Liver (tissue), 9 donors: ENCODE results near the gene LRMDA. TPM values are rescaled to one million over a fixed set of nuclear protein-coding genes. Genes with fewer than 3 reads are reported as not detected.

ENCODE experiments used
- DNase-seq: peaks from one replicate; pipeline ENCODE4 v3.0.0-alpha.2; 2017; ENCODE audit warnings: low spot score
- H3K27ac ChIP-seq, 2 donors: one replicate each; pipeline ENCODE4 v1.7.0; 2013; ENCODE audit warnings: inconsistent platforms in 2 of 2, low read length in 2 of 2, control low read depth in 1 of 2, low read depth in 1 of 2, mild to moderate bottlenecking in 1 of 2
- H3K27me3 ChIP-seq, 4 donors: one replicate each; pipeline versions ENCODE4 v1.6.1 to v1.7.0; 2013; ENCODE audit warnings: low read length in 3 of 4, inconsistent platforms in 1 of 4, mild to moderate bottlenecking in 1 of 4, moderate library complexity in 1 of 4; ENCODE audit not compliant: control insufficient read depth in 4 of 4, insufficient read depth in 4 of 4
- H3K36me3 ChIP-seq, 4 donors: one replicate each; pipeline versions ENCODE4 v1.6.1 to v1.7.0; 2013; ENCODE audit warnings: low read length in 3 of 4, mild to moderate bottlenecking in 3 of 4, low read depth in 1 of 4, moderate library complexity in 1 of 4; ENCODE audit not compliant: control insufficient read depth in 4 of 4, insufficient read depth in 3 of 4
- H3K4me1 ChIP-seq, 4 donors: one replicate each; pipeline versions ENCODE4 v1.6.1 to v1.7.0; 2013; ENCODE audit warnings: low read length in 3 of 4, mild to moderate bottlenecking in 3 of 4, moderate library complexity in 1 of 4; ENCODE audit not compliant: control insufficient read depth in 4 of 4, insufficient read depth in 4 of 4
- H3K4me3 ChIP-seq, 3 donors: one replicate each; pipeline versions ENCODE4 v1.6.1 to v1.7.0; 2013; ENCODE audit warnings: low read length in 3 of 3, control low read depth in 1 of 3, low read depth in 1 of 3, mild to moderate bottlenecking in 1 of 3
- H3K9ac ChIP-seq, 2 donors: one replicate each; pipeline ENCODE4 v1.7.0; 2013; ENCODE audit warnings: low read length in 2 of 2, mild to moderate bottlenecking in 2 of 2, moderate library complexity in 2 of 2, control low read depth in 1 of 2, low read depth in 1 of 2
- H3K9me3 ChIP-seq, 4 donors: one replicate each; pipeline versions ENCODE4 v1.6.1 to v1.7.0; 2013; ENCODE audit warnings: low read length in 3 of 4; ENCODE audit not compliant: control insufficient read depth in 4 of 4
- ATF3 ChIP-seq: IDR thresholded peaks from 2 replicates; pipeline ENCODE4 v1.6.1; 2016; ENCODE audit warnings: antibody characterized with exemption
- CTCF ChIP-seq: fragments of 150-350 bp; IDR thresholded peaks from 2 replicates; pipeline ENCODE4 v1.5.1; 2017; ENCODE audit warnings: improper control_type of control experiment, low read depth, low read length; ENCODE audit not compliant: missing input control
- EGR1 ChIP-seq, 2 donors: IDR thresholded peaks; 2 replicates each; pipeline ENCODE4 v1.6.1; 2016 to 2018; ENCODE audit warnings: antibody characterized with exemption in 2 of 2, low read depth in 2 of 2
- FOXA1 ChIP-seq: IDR thresholded peaks from 2 replicates; pipeline ENCODE4 v1.6.1; 2016; ENCODE audit warnings: antibody characterized with exemption
- FOXA2 ChIP-seq: IDR thresholded peaks from 2 replicates; pipeline ENCODE4 v1.6.1; 2016; ENCODE audit warnings: antibody characterized with exemption
- GABPA ChIP-seq, 2 donors: IDR thresholded peaks in 1 of 2; conservative IDR thresholded peaks in 1 of 2; 2 replicates each; pipeline ENCODE4 v1.6.1; 2016; ENCODE audit warnings: antibody characterized with exemption in 2 of 2, mild to moderate bottlenecking in 1 of 2, moderate library complexity in 1 of 2
- HNF4A ChIP-seq, 2 donors: conservative IDR thresholded peaks; 2 replicates each; pipeline ENCODE4 v1.6.1; 2016; ENCODE audit warnings: antibody characterized with exemption in 2 of 2, mild to moderate bottlenecking in 2 of 2
- HNF4G ChIP-seq: IDR thresholded peaks from 2 replicates; pipeline ENCODE4 v1.6.1; 2016; ENCODE audit warnings: antibody characterized with exemption
- JUND ChIP-seq, 2 donors: IDR thresholded peaks; 2 replicates each; pipeline ENCODE4 v1.6.1; 2016; ENCODE audit warnings: antibody characterized with exemption in 2 of 2
- MAX ChIP-seq: IDR thresholded peaks from 2 replicates; pipeline ENCODE4 v1.6.1; 2016; ENCODE audit warnings: antibody characterized with exemption
- NR2F2 ChIP-seq: IDR thresholded peaks from 2 replicates; pipeline ENCODE4 v1.6.1; 2016; ENCODE audit warnings: antibody characterized with exemption
- RAD21 ChIP-seq, 2 donors: IDR thresholded peaks; 2 replicates each; pipeline ENCODE4 v1.6.1; 2016; ENCODE audit warnings: antibody characterized with exemption in 2 of 2, mild to moderate bottlenecking in 2 of 2
- REST ChIP-seq: IDR thresholded peaks from 2 replicates; pipeline ENCODE4 v1.6.1; 2016; ENCODE audit warnings: antibody characterized with exemption, mild to moderate bottlenecking
- RXRA ChIP-seq, 2 donors: IDR thresholded peaks; 2 replicates each; pipeline ENCODE4 v1.6.1; 2017 to 2018; ENCODE audit warnings: antibody characterized with exemption in 2 of 2, mild to moderate bottlenecking in 1 of 2
- SP1 ChIP-seq: IDR thresholded peaks from 2 replicates; pipeline ENCODE4 v1.6.1; 2018; ENCODE audit warnings: antibody characterized with exemption, mild to moderate bottlenecking
- TAF1 ChIP-seq: conservative IDR thresholded peaks from 2 replicates; pipeline ENCODE4 v1.6.1; 2016; ENCODE audit warnings: antibody characterized with exemption, mild to moderate bottlenecking
- YY1 ChIP-seq: IDR thresholded peaks from 2 replicates; pipeline ENCODE4 v1.6.1; 2016; ENCODE audit warnings: antibody characterized with exemption, mild to moderate bottlenecking
- WGBS: extraction: QIAGEN DNeasy Blood & Tissue Kit; methylation state at CpG from one replicate; pipeline ENCODE4 v1.1.7; 2013; 5-methylcytosine and 5-hydroxymethylcytosine counted together
- polyA plus RNA-seq, 2 donors: library from polyadenylated mRNA; stranded (reverse) in 1 of 2; unstranded in 1 of 2; fragments of 200-250 nt in 1 of 2; fragments of >200 nt in 1 of 2; fragmentation: Nextera tagmentation in 1 of 2; extraction: Ambion mirVana in 1 of 2; gene quantifications; one replicate each; pipeline versions ENCODE4 v1.2.1 to v1.2.3, GENCODE V29; 2013 to 2015
- total RNA-seq, 2 donors: library from RNA; depleted of rRNA; stranded (reverse); fragments of >200 nt; gene quantifications; one replicate each; pipeline ENCODE4 v1.2.3, GENCODE V29; 2014
- donor health status: healthy.
- donor health status: healthy.
- donor health status: healthy.
- donor health status: healthy.
- donor health status: healthy.

Gene LRMDA
- total and polyA plus RNA-seq, 4 donors, result 7.9 to 15.8 (median 11.3) TPM

- Histone ChIP-seq H3K9ac (peak overlapping the region in 1 of 2 donors; percentile 2), H3K9me3 (no peaks in the 10 kb centered on the region), H3K4me1 (peaks cover 5 to 39% (median 27%) of the 10 kb centered on the region in 4 donors), H3K36me3 (no peaks in the 10 kb centered on the region), H3K27me3 (no peaks in the 10 kb centered on the region), H3K4me3 (peak overlapping the region in 2 of 3 donors; percentile 68 to 72), H3K27ac (peak overlapping the region; percentile 80 to 81)
- 42% methylated on average over 5 of the region's 5 CpGs for WGBS
- TF ChIP-seq NR2F2 (no peak), GABPA (IDR thresholded peaks at IDR 0.05 in 1 of 2, conservative IDR thresholded peaks at IDR 0.05 in 1 of 2) (no peak)
- no peak for DNase-seq
Observed at GRCh38 chr10:75432176-75432575, 752 bp downstream of the LRMDA start.

- H3K36me3 ChIP-seq, result no peaks in the 10 kb centered on the region
- H3K27ac ChIP-seq, result no peak overlapping the region
- no peak for DNase-seq
- H3K27me3 ChIP-seq, result no peaks in the 10 kb centered on the region
- no peak for TF ChIP-seq TAF1
- no peak for TF ChIP-seq REST
- peak in 1 of 2 donors; percentile 9 for TF ChIP-seq RXRA (IDR thresholded peaks at IDR 0.05)
- no peak for TF ChIP-seq NR2F2
- TF ChIP-seq HNF4A (conservative IDR thresholded peaks at IDR 0.05), result peak in 1 of 2 donors; percentile 22
- TF ChIP-seq RAD21 (IDR thresholded peaks at IDR 0.05), result peak in 1 of 2 donors; percentile 7
- peaks cover 6 to 45% (median 33%) of the 10 kb centered on the region in 4 donors for H3K4me1 ChIP-seq
- 43% methylated on average over 5 of the region's 5 CpGs for WGBS
- H3K9me3 ChIP-seq, result no peaks in the 10 kb centered on the region
- peak overlapping the region in 1 of 2 donors; percentile 17 for H3K9ac ChIP-seq
- H3K4me3 ChIP-seq, result peak overlapping the region in 2 of 3 donors; percentile 4 to 25
Observed at GRCh38 chr10:75432763-75433162, 1.3 kb downstream of the LRMDA start.

GRCh38 chr10:75433216-75433615 lies 1.8 kb downstream of the LRMDA start:
- Histone ChIP-seq H3K9me3 (no peaks in the 10 kb centered on the region), H3K36me3 (no peaks in the 10 kb centered on the region), H3K9ac (no peak overlapping the region), H3K27ac (no peak overlapping the region), H3K4me3 (peak overlapping the region in 2 of 3 donors; percentile 4 to 25), H3K4me1 (peaks cover 7 to 49% (median 38%) of the 10 kb centered on the region in 4 donors), H3K27me3 (no peaks in the 10 kb centered on the region)
- DNase-seq, result no peak
- 73% methylated on average over 8 of the region's 8 CpGs for WGBS
- no peak for TF ChIP-seq CTCF
- no peak for TF ChIP-seq RXRA (IDR thresholded peaks at IDR 0.05)
- TF ChIP-seq ATF3, result no peak
- TF ChIP-seq NR2F2, result no peak
- TF ChIP-seq RAD21 (IDR thresholded peaks at IDR 0.05), result no peak
- no peak for TF ChIP-seq SP1
- TF ChIP-seq EGR1 (IDR thresholded peaks at IDR 0.05; ENCODE audit: low read depth in 2 of 2), result no peak
- no peak for TF ChIP-seq FOXA2
- no peak for TF ChIP-seq MAX
- TF ChIP-seq YY1, result no peak
- TF ChIP-seq FOXA1, result no peak
- TF ChIP-seq HNF4A (conservative IDR thresholded peaks at IDR 0.05), result no peak
- TF ChIP-seq GABPA (IDR thresholded peaks at IDR 0.05 in 1 of 2, conservative IDR thresholded peaks at IDR 0.05 in 1 of 2), result no peak
- no peak for TF ChIP-seq JUND (IDR thresholded peaks at IDR 0.05)
- no peak for TF ChIP-seq TAF1
- TF ChIP-seq HNF4G, result no peak
